ENCODE data around the gene HACD1. TPM values are rescaled to one million over a fixed set of nuclear protein-coding genes. Genes with fewer than 3 reads are reported as not detected.
"Not testable (repeated sequence)": the region's sequence is repeated elsewhere in the genome, so short reads cannot be mapped to it uniquely, and the experiment has no call there.

The HACD1 gene
- total RNA-seq, 1 experiment from 2014 or later: 29.6 TPM

GRCh38 chr10:17640331-17640816 is 23.2 kb upstream of the HACD1 start:
- no peaks in the 10 kb centered on the region for H3K9me2 ChIP-seq (ENCODE audit: insufficient read depth)
- no peak for DNase-seq
- H3K27me3 ChIP-seq (ENCODE audit: insufficient read depth, low read depth): no peaks in the 10 kb centered on the region
- H3K4me2 ChIP-seq: no peak overlapping the region
- peaks cover 22% of the 10 kb centered on the region; the same call in 1 of the 2 replicates for H3F3A ChIP-seq (ENCODE audit: insufficient read depth, low read depth)
- H3K79me2 ChIP-seq (ENCODE audit: low read depth): peaks cover 31% of the 10 kb centered on the region
- H3K27ac ChIP-seq: no peak overlapping the region
- POLR2A ChIA-PET (ENCODE audit: unreplicated experiment): no interaction called here
- intact Hi-C loops (cut with micrococcal nuclease; ENCODE audit: unreplicated experiment): loop anchor here (5.0 kb wide), 1 partner anchor 142 kb away; no protein-coding TSS in a partner anchor
- BruUV-seq (replicated peaks): no TSS peak
- no peak overlapping the region for H2AFZ ChIP-seq
- no peaks in the 10 kb centered on the region for H3K9me3 ChIP-seq (ENCODE audit: insufficient read depth, low read depth)
- no peaks in the 10 kb centered on the region for H4K20me1 ChIP-seq (ENCODE audit: insufficient read depth)
- peaks cover 11% of the 10 kb centered on the region for H3K4me1 ChIP-seq (replicated peaks; ENCODE audit: insufficient read depth)
- H3K36me3 ChIP-seq (ENCODE audit: low read depth): no peaks in the 10 kb centered on the region
- CTCF ChIA-PET: interaction anchor here (0.5 kb wide), 1 partner anchor 22 kb away, joined by 4 read pairs; no protein-coding TSS in a partner anchor
- no peak overlapping the region for H3K4me3 ChIP-seq
- no peak for TF ChIP-seq CTCF (conservative IDR thresholded peaks at IDR 0.05)
- no peak for TF ChIP-seq EZH2 (IDR thresholded peaks at IDR 0.05; ENCODE audit: low read depth)

DNA sequence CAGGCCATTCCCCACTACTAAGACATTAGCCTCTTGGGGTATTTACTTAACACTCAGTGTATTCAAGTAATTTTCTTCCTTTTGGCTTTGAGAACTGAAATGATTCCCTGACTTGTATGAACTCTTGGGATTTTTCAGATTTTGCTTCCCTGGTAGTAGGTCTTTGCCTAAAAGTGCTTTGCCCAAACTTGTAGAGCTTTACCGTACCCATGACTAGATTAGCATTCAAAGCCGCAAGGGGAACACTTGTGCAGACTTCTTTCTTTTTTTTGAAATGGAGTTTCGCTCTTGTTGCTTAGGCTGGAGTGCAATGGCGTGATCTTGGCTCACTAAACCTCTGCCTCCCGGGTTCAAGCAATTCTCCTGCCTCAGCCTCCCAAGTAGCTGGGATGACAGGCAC is 20.7 kb upstream of the HACD1 start:
- H3F3A ChIP-seq (ENCODE audit: insufficient read depth, low read depth): peaks cover 8% of the 10 kb centered on the region; the same call in 1 of the 2 replicates
- H3K79me2 ChIP-seq (ENCODE audit: low read depth): peaks cover 14% of the 10 kb centered on the region
- H4K20me1 ChIP-seq (ENCODE audit: insufficient read depth): no peaks in the 10 kb centered on the region
- H3K9me2 ChIP-seq (ENCODE audit: insufficient read depth): no peaks in the 10 kb centered on the region
- H3K27me3 ChIP-seq (ENCODE audit: insufficient read depth, low read depth): no peaks in the 10 kb centered on the region
- no peak overlapping the region for H3K4me2 ChIP-seq
- no peak overlapping the region for H3K27ac ChIP-seq
- ChIA-PET POLR2A (ENCODE audit: unreplicated experiment) (no interaction called here), CTCF (no interaction called here)
- TF ChIP-seq EZH2 (IDR thresholded peaks at IDR 0.05; ENCODE audit: low read depth): no peak
- TF ChIP-seq CTCF (conservative IDR thresholded peaks at IDR 0.05): no peak
- no peak overlapping the region for H3K4me3 ChIP-seq
- intact Hi-C loops (cut with micrococcal nuclease; ENCODE audit: unreplicated experiment): no loop called here
- H3K4me1 ChIP-seq (replicated peaks; ENCODE audit: insufficient read depth): peaks cover 8% of the 10 kb centered on the region
- no peak overlapping the region for H2AFZ ChIP-seq
- H3K36me3 ChIP-seq (ENCODE audit: low read depth): no peaks in the 10 kb centered on the region
- no peaks in the 10 kb centered on the region for H3K9me3 ChIP-seq (ENCODE audit: insufficient read depth, low read depth)
- BruUV-seq (replicated peaks): no TSS peak
- no peak for DNase-seq

GRCh38 chr10:17633353-17633752 is 16.2 kb upstream of the HACD1 start:
- CTCF ChIA-PET: no interaction called here

GRCh38 chr10:17632590-17632989 is 15.4 kb upstream of the HACD1 start:
- intact Hi-C loops (cut with micrococcal nuclease; ENCODE audit: unreplicated experiment); H4K20me1 ChIP-seq (ENCODE audit: insufficient read depth); H3K4me2 ChIP-seq; H3F3A ChIP-seq (ENCODE audit: insufficient read depth, low read depth); POLR2A ChIA-PET (ENCODE audit: unreplicated experiment); CTCF ChIA-PET; H3K4me3 ChIP-seq; H3K36me3 ChIP-seq (ENCODE audit: low read depth); H3K79me2 ChIP-seq (ENCODE audit: low read depth); BruUV-seq (replicated peaks); H3K9me2 ChIP-seq (ENCODE audit: insufficient read depth); H3K4me1 ChIP-seq (replicated peaks; ENCODE audit: insufficient read depth); H3K9me3 ChIP-seq (ENCODE audit: insufficient read depth, low read depth); DNase-seq; H3K27me3 ChIP-seq (ENCODE audit: insufficient read depth, low read depth); H3K27ac ChIP-seq; H2AFZ ChIP-seq: not testable (repeated sequence)

More at GRCh38 chr10:17633353-17633752, 16.2 kb upstream of the HACD1 start:
- TF ChIP-seq CTCF (conservative IDR thresholded peaks at IDR 0.05) (no peak), EZH2 (IDR thresholded peaks at IDR 0.05; ENCODE audit: low read depth) (no peak)
- Histone ChIP-seq H3K27me3 (ENCODE audit: insufficient read depth, low read depth) (no peaks in the 10 kb centered on the region), H3K9me2 (ENCODE audit: insufficient read depth) (no peaks in the 10 kb centered on the region), H3K36me3 (ENCODE audit: low read depth) (no peaks in the 10 kb centered on the region), H2AFZ (no peak overlapping the region), H3K27ac (no peak overlapping the region), H3K79me2 (ENCODE audit: low read depth) (no peaks in the 10 kb centered on the region), H4K20me1 (ENCODE audit: insufficient read depth) (no peaks in the 10 kb centered on the region), H3K9me3 (ENCODE audit: insufficient read depth, low read depth) (no peaks in the 10 kb centered on the region), H3K4me2 (no peak overlapping the region), H3K4me3 (no peak overlapping the region), H3K4me1 (replicated peaks; ENCODE audit: insufficient read depth) (no peaks in the 10 kb centered on the region), H3F3A (ENCODE audit: insufficient read depth, low read depth) (no peaks in the 10 kb centered on the region)
- intact Hi-C loops (cut with micrococcal nuclease; ENCODE audit: unreplicated experiment): no loop called here
- no peak for DNase-seq
- BruUV-seq (replicated peaks): no TSS peak
- POLR2A ChIA-PET (ENCODE audit: unreplicated experiment): no interaction called here
